Measurements from ENCODE around the gene TAF4.
"Not testable (repeated sequence)": the region's sequence is repeated elsewhere in the genome, so short reads cannot be mapped to it uniquely, and the experiment has no call there.

Gene TAF4

GRCh38 chr20:62083312-62083711 is 17.6 kb upstream of the TAF4 start:
- CTCF ChIA-PET = no interaction called here
- POLR2A ChIA-PET = no interaction called here
- no peak for TF ChIP-seq FOXA1 (IDR thresholded peaks at IDR 0.05)
- TF ChIP-seq ELF4 (IDR thresholded peaks at IDR 0.05) = no peak
- no peak for TF ChIP-seq BHLHE40 (IDR thresholded peaks at IDR 0.05; ENCODE audit: borderline replicate concordance)
- no peak for TF ChIP-seq SP1 (IDR thresholded peaks at IDR 0.05)
- no peak for TF ChIP-seq CTBP1 (IDR thresholded peaks at IDR 0.05; ENCODE audit: borderline replicate concordance)
- TF ChIP-seq LEF1 (IDR thresholded peaks at IDR 0.05; ENCODE audit: borderline replicate concordance) = no peak
- TF ChIP-seq ZNF384 (IDR thresholded peaks at IDR 0.05) = no peak
- TF ChIP-seq PKNOX1 (IDR thresholded peaks at IDR 0.05) = no peak
- TF ChIP-seq TARDBP (IDR thresholded peaks at IDR 0.05) = no peak
- TF ChIP-seq L3MBTL2 (conservative IDR thresholded peaks at IDR 0.05) = no peak
- no peak for TF ChIP-seq FOXM1 (IDR thresholded peaks at IDR 0.05; ENCODE audit: borderline replicate concordance)
- TF ChIP-seq HDGF (IDR thresholded peaks at IDR 0.05; ENCODE audit: borderline replicate concordance) = no peak
- TF ChIP-seq NFRKB (IDR thresholded peaks at IDR 0.05) = no peak
- TF ChIP-seq ARNT (IDR thresholded peaks at IDR 0.05) = no peak
- TF ChIP-seq SUZ12 (IDR thresholded peaks at IDR 0.05) = no peak
- no peak for TF ChIP-seq FOXK2 (IDR thresholded peaks at IDR 0.05)
- DNase-seq (ENCODE audit: extremely low spot score) = no peak

GRCh38 chr20:62080249-62080990 is 14.7 kb upstream of the TAF4 start:
- CTCF ChIA-PET = no interaction called here
- TF ChIP-seq SP1 (IDR thresholded peaks at IDR 0.05) (no peak), ARNT (IDR thresholded peaks at IDR 0.05) (no peak), ZNF384 (IDR thresholded peaks at IDR 0.05) (no peak), L3MBTL2 (conservative IDR thresholded peaks at IDR 0.05) (no peak), TARDBP (IDR thresholded peaks at IDR 0.05) (no peak), BHLHE40 (IDR thresholded peaks at IDR 0.05; ENCODE audit: borderline replicate concordance) (no peak), FOXK2 (IDR thresholded peaks at IDR 0.05) (no peak), LEF1 (IDR thresholded peaks at IDR 0.05; ENCODE audit: borderline replicate concordance) (no peak), SUZ12 (IDR thresholded peaks at IDR 0.05) (no peak), CTBP1 (IDR thresholded peaks at IDR 0.05; ENCODE audit: borderline replicate concordance) (no peak), ELF4 (IDR thresholded peaks at IDR 0.05) (no peak), HDGF (IDR thresholded peaks at IDR 0.05; ENCODE audit: borderline replicate concordance) (no peak), FOXA1 (IDR thresholded peaks at IDR 0.05) (no peak), FOXM1 (IDR thresholded peaks at IDR 0.05; ENCODE audit: borderline replicate concordance) (no peak), PKNOX1 (IDR thresholded peaks at IDR 0.05) (no peak), NFRKB (IDR thresholded peaks at IDR 0.05) (no peak)
- DNase-seq (ENCODE audit: extremely low spot score) = no peak
- POLR2A ChIA-PET = no interaction called here

- CTCF ChIA-PET = no interaction called here
- TF ChIP-seq LEF1 (IDR thresholded peaks at IDR 0.05; ENCODE audit: borderline replicate concordance) = no peak
- TF ChIP-seq BHLHE40 (IDR thresholded peaks at IDR 0.05; ENCODE audit: borderline replicate concordance) = no peak
- TF ChIP-seq NFRKB (IDR thresholded peaks at IDR 0.05) = no peak
- no peak for TF ChIP-seq ARNT (IDR thresholded peaks at IDR 0.05)
- TF ChIP-seq TARDBP (IDR thresholded peaks at IDR 0.05) = no peak
- TF ChIP-seq SUZ12 (IDR thresholded peaks at IDR 0.05) = no peak
- no peak for TF ChIP-seq SP1 (IDR thresholded peaks at IDR 0.05)
- no peak for TF ChIP-seq FOXK2 (IDR thresholded peaks at IDR 0.05)
- TF ChIP-seq ELF4 (IDR thresholded peaks at IDR 0.05) = no peak
- TF ChIP-seq CTBP1 (IDR thresholded peaks at IDR 0.05; ENCODE audit: borderline replicate concordance) = no peak
- no peak for TF ChIP-seq FOXM1 (IDR thresholded peaks at IDR 0.05; ENCODE audit: borderline replicate concordance)
- TF ChIP-seq L3MBTL2 (conservative IDR thresholded peaks at IDR 0.05) = no peak
- TF ChIP-seq PKNOX1 (IDR thresholded peaks at IDR 0.05) = no peak
These were observed 13.5 kb upstream of the TAF4 start for GRCh38 chr20:62079166-62079565.

DNA sequence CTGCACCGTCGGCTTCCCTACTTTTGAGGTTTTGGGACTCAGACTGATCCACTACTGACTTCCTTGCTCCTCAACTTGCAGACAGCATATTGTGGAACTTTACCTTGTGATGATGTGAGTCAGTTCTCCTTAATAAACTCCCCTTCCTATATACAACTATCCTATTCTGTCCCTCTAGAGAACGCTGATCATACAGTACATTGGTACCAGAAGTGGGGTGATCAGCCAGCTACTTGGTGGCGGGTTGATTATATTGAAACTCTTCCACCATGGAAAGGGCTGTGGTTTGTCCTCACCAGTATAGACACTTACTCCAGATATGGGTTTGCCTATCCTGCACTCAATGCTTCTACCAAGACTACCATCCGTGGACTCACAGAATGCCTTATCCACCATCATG is 7.6 kb upstream of the TAF4 start:
- CTCF ChIA-PET = no interaction called here
- TF ChIP-seq FOXA1 (IDR thresholded peaks at IDR 0.05) (no peak), CTBP1 (IDR thresholded peaks at IDR 0.05; ENCODE audit: borderline replicate concordance) (no peak), ELF4 (IDR thresholded peaks at IDR 0.05) (no peak), L3MBTL2 (conservative IDR thresholded peaks at IDR 0.05) (no peak), HDGF (IDR thresholded peaks at IDR 0.05; ENCODE audit: borderline replicate concordance) (no peak)

More at GRCh38 chr20:62079166-62079565, 13.5 kb upstream of the TAF4 start:
- POLR2A ChIA-PET = no interaction called here
- no peak for DNase-seq (ENCODE audit: extremely low spot score)

GRCh38 chr20:62071669-62072430 is 6.2 kb upstream of the TAF4 start:
- POLR2A ChIA-PET; CTCF ChIA-PET; DNase-seq (ENCODE audit: extremely low spot score): not testable (repeated sequence)

More for the DNA sequence above, 7.6 kb upstream of the TAF4 start:
- POLR2A ChIA-PET = no interaction called here
- no peak for DNase-seq (ENCODE audit: extremely low spot score)

- no peak for TF ChIP-seq BHLHE40 (IDR thresholded peaks at IDR 0.05; ENCODE audit: borderline replicate concordance)
- no peak for TF ChIP-seq L3MBTL2 (conservative IDR thresholded peaks at IDR 0.05)
- TF ChIP-seq FOXM1 (IDR thresholded peaks at IDR 0.05; ENCODE audit: borderline replicate concordance) = no peak
- TF ChIP-seq SP1 (IDR thresholded peaks at IDR 0.05) = no peak
- no peak for TF ChIP-seq SUZ12 (IDR thresholded peaks at IDR 0.05)
- no peak for TF ChIP-seq LEF1 (IDR thresholded peaks at IDR 0.05; ENCODE audit: borderline replicate concordance)
- TF ChIP-seq PKNOX1 (IDR thresholded peaks at IDR 0.05) = peak; percentile 43; the same call in 1 of the 2 replicates
- DNase-seq (ENCODE audit: extremely low spot score) = no peak
- ChIA-PET CTCF (interaction anchor here (0.8 to 1.0 kb wide), 2 partner anchors 50 to 72 kb away, joined by 3 to 4 read pairs; no protein-coding TSS in a partner anchor), POLR2A (no interaction called here)
These were observed 4.1 kb upstream of the TAF4 start for GRCh38 chr20:62069741-62070216.

Data from HEK293T (cell line).